Endodermal cell (in vitro differentiated cells): ENCODE data around the gene EYA2. TPM values are rescaled to one million over a fixed set of nuclear protein-coding genes. Genes with fewer than 3 reads are reported as not detected.

Source experiments
- DNase-seq: peaks from one replicate; pipeline ENCODE4 v3.0.0-alpha.2; 2017
- H3K27ac ChIP-seq: 2 replicates; pipeline ENCODE4 v1.5.1; 2013; ENCODE audit warnings: mild to moderate bottlenecking, low read depth, low read length, moderate library complexity
- H3K27me3 ChIP-seq: 2 replicates; pipeline ENCODE4 v1.6.1; 2013; ENCODE audit warnings: mild to moderate bottlenecking, low read length, moderate library complexity; ENCODE audit not compliant: insufficient read depth, control insufficient read depth, poor library complexity, severe bottlenecking
- H3K36me3 ChIP-seq: 2 replicates; pipeline ENCODE4 v1.7.0; 2013; ENCODE audit warnings: mild to moderate bottlenecking, low read length, moderate library complexity; ENCODE audit not compliant: control insufficient read depth, insufficient read depth
- H3K4me1 ChIP-seq: one replicate; pipeline ENCODE4 v1.7.0; 2013; ENCODE audit warnings: low read length; ENCODE audit not compliant: control insufficient read depth, insufficient read depth
- H3K4me3 ChIP-seq: 2 replicates; pipeline ENCODE4 v1.5.1; 2013; ENCODE audit warnings: mild to moderate bottlenecking, low read length, moderate library complexity
- H3K9ac ChIP-seq: 2 replicates; pipeline ENCODE4 v1.6.1; 2013; ENCODE audit warnings: mild to moderate bottlenecking, low read length, moderate library complexity; ENCODE audit not compliant: poor library complexity, severe bottlenecking; ENCODE audit errors: extremely low read depth
- H3K9me3 ChIP-seq: 2 replicates; pipeline ENCODE4 v1.6.1; 2013; ENCODE audit warnings: mild to moderate bottlenecking, low read length, moderate library complexity; ENCODE audit not compliant: control insufficient read depth
- H3K27ac Mint-ChIP-seq: 2 replicates; pipeline ENCODE4 v1.8.0; 2020; ENCODE audit warnings: mixed read lengths
- H3K27me3 Mint-ChIP-seq: 2 replicates; pipeline ENCODE4 v1.8.0; 2021; ENCODE audit warnings: mild to moderate bottlenecking, mixed read lengths; ENCODE audit not compliant: insufficient read depth
- H3K36me3 Mint-ChIP-seq: 2 replicates; pipeline ENCODE4 v1.8.0; 2020; ENCODE audit warnings: low read depth, mixed read lengths
- H3K4me1 Mint-ChIP-seq: 2 replicates; pipeline ENCODE4 v1.8.0; 2020; ENCODE audit warnings: mixed read lengths
- H3K4me3 Mint-ChIP-seq: 2 replicates; pipeline ENCODE4 v1.8.0; 2020; ENCODE audit warnings: mild to moderate bottlenecking, moderate library complexity, mixed read lengths
- H3K9me3 Mint-ChIP-seq: 2 replicates; pipeline ENCODE4 v1.8.0; 2020; ENCODE audit warnings: mild to moderate bottlenecking, mixed read lengths
- CTCF ChIP-seq: fragments of 200-600 bp; sonication (generic); conservative IDR thresholded peaks from 2 replicates; pipeline ENCODE4 v1.5.0; 2021; ENCODE audit warnings: antibody characterized with exemption, mild to moderate bottlenecking
- WGBS, 2 experiments: methylation state at CpG; one replicate each; pipeline versions ENCODE4 v1.1.5 to v1.1.7; 2013; ENCODE audit warnings: missing lambda C conversion rate in 2 of 2, mixed read lengths in 1 of 2; ENCODE audit not compliant: insufficient coverage in 1 of 2, insufficient read length in 1 of 2; 5-methylcytosine and 5-hydroxymethylcytosine counted together
- total RNA-seq, 2 donors: library from RNA; stranded (reverse); fragmentation: NEBNext Ultra II Directional in 1 of 2; extraction: Animal tissue kit (Norgen Biotek cat#: 25700) in 1 of 2; gene quantifications; 2 replicates in 1 of 2; 3 replicates in 1 of 2; pipeline ENCODE4 v1.2.1, GENCODE V29; 2021

The EYA2 gene
- total RNA-seq, 2 donors from 2014 or later = 9.1 to 18.0 TPM

DNA sequence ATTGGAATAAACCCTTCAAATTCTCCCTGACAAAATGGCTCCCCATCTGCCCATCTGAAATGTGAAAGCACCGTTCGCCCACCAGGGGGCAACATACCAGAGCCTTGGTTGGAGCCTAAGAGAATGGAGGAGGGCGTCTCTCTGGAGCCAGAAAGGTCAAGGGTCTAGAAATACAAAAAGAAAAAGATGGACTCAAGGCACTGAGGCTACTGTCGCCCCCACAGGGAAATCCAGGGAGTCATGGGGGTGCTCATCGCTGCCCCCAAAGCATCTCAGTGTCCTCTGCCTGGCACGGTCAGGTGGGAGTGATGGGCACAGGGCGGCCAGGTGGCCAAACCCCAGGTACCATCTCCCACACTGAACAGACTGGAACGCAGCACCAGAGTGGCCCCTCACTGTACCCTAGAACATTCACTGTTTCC is 325.5 kb downstream of the EYA2 start:
- H3K4me3 Mint-ChIP-seq = no peak overlapping the region
- H3K27me3 Mint-ChIP-seq = no peaks in the 10 kb centered on the region
- Histone ChIP-seq H3K4me1 (no peaks in the 10 kb centered on the region), H3K9ac (no peak overlapping the region), H3K27ac (no peak overlapping the region), H3K36me3 (peaks cover 86% of the 10 kb centered on the region), H3K4me3 (no peak overlapping the region), H3K27me3 (no peaks in the 10 kb centered on the region), H3K9me3 (no peaks in the 10 kb centered on the region)
- DNase-seq = peak; percentile 87
- 85 to 92% methylated on average over 2 to 8 of the region's 8 CpGs for WGBS, 2 experiments
- H3K27ac Mint-ChIP-seq = peak overlapping the region; percentile 50
- H3K4me1 Mint-ChIP-seq = peaks cover 1% of the 10 kb centered on the region
- no peaks in the 10 kb centered on the region for H3K9me3 Mint-ChIP-seq
- peak; percentile 88 for TF ChIP-seq CTCF
- H3K36me3 Mint-ChIP-seq = peaks cover 82% of the 10 kb centered on the region

GRCh38 chr20:47221036-47221625 is 326.5 kb downstream of the EYA2 start:
- H3K4me1 Mint-ChIP-seq = peaks cover 1% of the 10 kb centered on the region
- no peak for TF ChIP-seq CTCF
- H3K36me3 Mint-ChIP-seq = peaks cover 79% of the 10 kb centered on the region
- H3K9me3 Mint-ChIP-seq = no peaks in the 10 kb centered on the region
- WGBS, 2 experiments = 93 to 97% methylated on average over 12 to 16 of the region's 16 CpGs
- Histone ChIP-seq H3K4me1 (no peaks in the 10 kb centered on the region), H3K9ac (no peak overlapping the region), H3K27ac (no peak overlapping the region), H3K36me3 (peaks cover 87% of the 10 kb centered on the region), H3K4me3 (no peak overlapping the region), H3K27me3 (no peaks in the 10 kb centered on the region), H3K9me3 (no peaks in the 10 kb centered on the region)
- H3K27me3 Mint-ChIP-seq = no peaks in the 10 kb centered on the region
- no peak overlapping the region for H3K27ac Mint-ChIP-seq
- DNase-seq = no peak
- H3K4me3 Mint-ChIP-seq = no peak overlapping the region

DNA sequence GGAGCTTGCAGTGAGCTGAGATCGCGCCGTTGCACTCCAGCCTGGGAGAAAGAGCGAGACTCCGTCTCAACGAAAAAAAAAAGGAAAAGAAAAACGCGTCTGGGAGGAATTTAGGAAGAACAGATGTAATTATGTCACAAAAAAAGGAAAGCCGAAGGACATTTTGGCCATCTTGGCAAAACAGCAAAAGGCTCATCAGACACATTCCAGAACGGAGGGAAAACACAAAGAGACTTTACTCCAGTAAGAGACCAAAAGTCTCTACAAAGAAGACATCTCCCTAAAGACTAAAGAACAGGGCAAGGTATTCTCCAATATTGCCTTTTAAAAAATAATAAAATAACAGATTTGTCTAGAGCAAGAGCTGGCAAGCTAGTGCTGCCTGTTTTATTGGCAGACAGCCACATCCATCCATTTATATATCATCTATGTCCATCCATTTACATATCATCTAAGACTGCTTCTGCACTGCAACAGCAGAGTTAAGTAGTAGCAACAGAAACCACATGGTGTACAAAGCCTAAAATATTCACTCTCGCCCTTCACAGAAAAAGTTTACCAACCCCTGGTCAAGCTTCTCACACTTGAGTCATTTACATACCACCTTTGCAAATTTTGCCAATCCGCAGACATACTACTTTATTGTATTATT is 328.0 kb downstream of the EYA2 start:
- no peak for TF ChIP-seq CTCF
- peaks cover 1% of the 10 kb centered on the region for H3K4me1 Mint-ChIP-seq
- Histone ChIP-seq H3K4me1 (no peaks in the 10 kb centered on the region), H3K36me3 (peaks cover 91% of the 10 kb centered on the region), H3K27me3 (no peaks in the 10 kb centered on the region), H3K9me3 (no peaks in the 10 kb centered on the region), H3K4me3 (no peak overlapping the region), H3K27ac (no peak overlapping the region), H3K9ac (no peak overlapping the region)
- no peaks in the 10 kb centered on the region for H3K27me3 Mint-ChIP-seq
- peaks cover 81% of the 10 kb centered on the region for H3K36me3 Mint-ChIP-seq
- no peaks in the 10 kb centered on the region for H3K9me3 Mint-ChIP-seq
- no peak overlapping the region for H3K4me3 Mint-ChIP-seq
- no peak for DNase-seq
- WGBS, 2 experiments = 87 to 93% methylated on average over 11 to 12 of the region's 12 CpGs
- peak overlapping the region; percentile 64 for H3K27ac Mint-ChIP-seq
